SK-N-SH (cell line): ENCODE results near the gene DIPK1C. TPM values are rescaled to one million over a fixed set of nuclear protein-coding genes. Genes with fewer than 3 reads are reported as not detected.

Experiments
- CTCF ChIA-PET: fragments of 300-600, 350-600 bp; formaldehyde crosslinking; extraction: SDS; loops from one replicate; lab custom pipeline; 2021; lab: Yijun Ruan, JAX
- POLR2A ChIA-PET: fragments of 350-600 bp; sonication (Branson Sonifier 250); formaldehyde crosslinking; extraction: SDS; loops from one replicate; lab custom pipeline; 2020; ENCODE audit warnings: antibody characterized with exemption, inconsistent platforms; lab: Yijun Ruan, JAX
- DNase-seq: peaks from one replicate; pipeline ENCODE4 v3.0.0; 2012
- H2AFZ ChIP-seq: fragments of 200-600 bp; sonication (generic); 2 replicates; pipeline ENCODE4 v1.8.1; 2016; ENCODE audit warnings: antibody characterized with exemption, mild to moderate bottlenecking, low read depth
- H3F3A ChIP-seq: fragments of 200-600 bp; sonication (generic); replicated peaks from 2 replicates; pipeline ENCODE3; 2016; ENCODE audit warnings: antibody characterized with exemption, mild to moderate bottlenecking; ENCODE audit not compliant: insufficient read depth
- H3K27ac ChIP-seq, 2 experiments: fragments of 200-500 bp in 1 of 2; fragments of 200-600 bp in 1 of 2; sonication (Bioruptor generic) in 1 of 2; sonication (generic), shearing (Covaris generic) in 1 of 2; 2 replicates each; pipeline versions ENCODE4 v1.5.1 to v1.6.1; 2014 to 2016; ENCODE audit warnings: low read depth in 2 of 2, inconsistent platforms in 1 of 2, low read length in 1 of 2, mild to moderate bottlenecking in 1 of 2, mixed read lengths in 1 of 2
- H3K27me3 ChIP-seq: fragments of 200-600 bp; sonication (generic), shearing (Covaris generic); 2 replicates; pipeline ENCODE4 v1.6.1; 2016; ENCODE audit warnings: mixed run types; ENCODE audit not compliant: insufficient read depth
- H3K36me3 ChIP-seq, 2 experiments: fragments of 200-500 bp in 1 of 2; fragments of 200-600 bp in 1 of 2; sonication (Bioruptor generic) in 1 of 2; sonication (generic) in 1 of 2; replicated peaks in 1 of 2; 2 replicates each; pipeline versions ENCODE3 to v1.5.1; 2014 to 2016; ENCODE audit warnings: low read length in 1 of 2, mild to moderate bottlenecking in 1 of 2; ENCODE audit not compliant: insufficient read depth in 2 of 2, control insufficient read depth in 1 of 2
- H3K4me1 ChIP-seq, 2 experiments: fragments of 200-500 bp in 1 of 2; fragments of 200-600 bp in 1 of 2; sonication (Bioruptor generic) in 1 of 2; sonication (generic), shearing (Covaris generic) in 1 of 2; 2 replicates each; pipeline versions ENCODE4 v1.5.1 to v1.6.1; 2014 to 2016; ENCODE audit warnings: low read depth in 1 of 2, low read length in 1 of 2, mixed run types in 1 of 2; ENCODE audit not compliant: insufficient read depth in 2 of 2, control insufficient read depth in 1 of 2
- H3K4me2 ChIP-seq: fragments of 200-600 bp; sonication (generic), shearing (Covaris generic); 2 replicates; pipeline ENCODE4 v1.6.1; 2017; ENCODE audit warnings: mixed run types
- H3K4me3 ChIP-seq, 2 experiments: fragments of 200-500 bp in 1 of 2; fragments of 200-600 bp in 1 of 2; sonication (Bioruptor generic) in 1 of 2; sonication (generic), shearing (Covaris generic) in 1 of 2; 2 replicates each; pipeline versions ENCODE4 v1.5.1 to v1.8.1; 2014 to 2016; ENCODE audit warnings: low read depth in 2 of 2, inconsistent platforms in 1 of 2, low read length in 1 of 2, mild to moderate bottlenecking in 1 of 2, mixed read lengths in 1 of 2, moderate library complexity in 1 of 2
- H3K79me2 ChIP-seq: fragments of 200-600 bp; sonication (generic); 2 replicates; pipeline ENCODE4 v1.8.1; 2017; ENCODE audit warnings: mild to moderate bottlenecking; ENCODE audit not compliant: insufficient read depth
- H3K9ac ChIP-seq: fragments of 200-600 bp; sonication (generic); 2 replicates; pipeline ENCODE4 v1.6.1; 2017; ENCODE audit warnings: mixed run types
- H3K9me2 ChIP-seq: fragments of 200-600 bp; sonication (generic); 2 replicates; pipeline ENCODE4 v1.6.1; 2017; ENCODE audit warnings: mixed run types
- H3K9me3 ChIP-seq: fragments of 200-600 bp; sonication (generic); 2 replicates; pipeline ENCODE4 v1.6.1; 2017; ENCODE audit warnings: mixed run types, mild to moderate bottlenecking, moderate library complexity
- H4K20me1 ChIP-seq: fragments of 200-600 bp; sonication (generic); 2 replicates; pipeline ENCODE4 v1.6.1; 2017; ENCODE audit warnings: mild to moderate bottlenecking, mixed run types; ENCODE audit not compliant: insufficient read depth
- CHD2 ChIP-seq: fragments of 150-350 bp; IDR thresholded peaks from 2 replicates; pipeline ENCODE4 v1.6.1; 2018; ENCODE audit warnings: low read length; ENCODE audit not compliant: partially characterized antibody
- FOSL2 ChIP-seq: IDR thresholded peaks from 2 replicates; pipeline ENCODE4 v1.4.0; 2012; ENCODE audit warnings: low read depth, mild to moderate bottlenecking, moderate library complexity, borderline replicate concordance
- MXI1 ChIP-seq: IDR thresholded peaks from 2 replicates; pipeline ENCODE4 v1.6.1; 2012; ENCODE audit warnings: mild to moderate bottlenecking, low read depth, low read length, improper control_type of control experiment
- NRF1 ChIP-seq: IDR thresholded peaks from 2 replicates; pipeline ENCODE4 v1.6.1; 2012; ENCODE audit warnings: low read depth, mild to moderate bottlenecking, low read length
- SIN3A ChIP-seq: IDR thresholded peaks from 2 replicates; pipeline ENCODE4 v1.6.1; 2012; ENCODE audit warnings: low read depth, mild to moderate bottlenecking, low read length, moderate library complexity, borderline replicate concordance
- SMC3 ChIP-seq: IDR thresholded peaks from 2 replicates; pipeline ENCODE4 v1.6.1; 2012; ENCODE audit warnings: low read depth, low read length, improper control_type of control experiment
- USF1 ChIP-seq: IDR thresholded peaks from 2 replicates; pipeline ENCODE4 v1.4.0; 2012; ENCODE audit warnings: low read depth, borderline replicate concordance
- WGBS: methylation state at CpG from one replicate; pipeline ENCODE4 v1.1.6; 2017; ENCODE audit warnings: low lambda C conversion rate; 5-methylcytosine and 5-hydroxymethylcytosine counted together
- polyA plus RNA-seq, 3 experiments: library from polyadenylated mRNA; depleted of rRNA; stranded (reverse); fragments of >200 nt; gene quantifications; 2 replicates each; pipeline ENCODE4 v1.2.3, GENCODE V29; 2012
- TF ChIP-seq, protein P1 (sequence below): IDR thresholded peaks from 2 replicates; pipeline ENCODE4 v1.4.0; 2012; ENCODE audit warnings: low read depth
- TF ChIP-seq, protein P2 (sequence below): IDR thresholded peaks from 2 replicates; pipeline ENCODE4 v1.4.0; 2012; ENCODE audit warnings: low read depth, borderline replicate concordance
- TF ChIP-seq, protein P3 (sequence below): fragments of 200-600 bp; sonication (generic); IDR thresholded peaks from 2 replicates; pipeline ENCODE4 v1.6.1; 2017; ENCODE audit warnings: antibody characterized with exemption, mild to moderate bottlenecking, moderate library complexity

DIPK1C gene
- polyA plus RNA-seq, 1 of the 3 experiments (the other 2 are of a cell fraction): not detected

DNA sequence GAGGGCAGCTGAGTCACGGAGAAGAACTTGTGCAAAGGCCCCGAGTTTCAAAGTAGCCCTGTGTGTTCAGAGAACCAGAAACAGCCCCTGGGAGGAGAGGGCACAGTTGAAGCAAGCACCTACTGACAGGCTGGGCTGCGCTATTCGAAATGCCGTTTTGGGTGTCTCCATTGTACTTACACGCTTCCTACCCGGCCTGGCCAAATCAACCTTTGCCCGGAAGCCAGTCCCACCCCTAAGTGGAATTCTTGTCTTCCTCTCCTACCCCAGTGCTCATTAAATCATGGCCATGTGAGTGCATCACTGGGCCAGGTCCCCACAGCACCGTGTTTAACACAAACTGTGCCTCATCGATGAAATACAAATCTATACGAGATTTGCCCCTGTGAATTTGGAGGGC lies 6.0 kb downstream of the DIPK1C start:
- H3K4me3 ChIP-seq: no peak overlapping the region
- no peaks in the 10 kb centered on the region for H3K9me3 ChIP-seq
- H3K4me2 ChIP-seq: no peak overlapping the region
- H3K9me2 ChIP-seq: no peaks in the 10 kb centered on the region
- no peak overlapping the region for H2AFZ ChIP-seq
- no peaks in the 10 kb centered on the region for H4K20me1 ChIP-seq
- H3K27ac ChIP-seq: no peak overlapping the region
- H3K9ac ChIP-seq: no peak overlapping the region
- no peaks in the 10 kb centered on the region for H3F3A ChIP-seq
- H3K79me2 ChIP-seq: no peaks in the 10 kb centered on the region
- peaks cover 93% of the 10 kb centered on the region for H3K27me3 ChIP-seq
- H3K4me1 ChIP-seq: no peaks in the 10 kb centered on the region
- WGBS: 22% methylated on average over 11 of the region's 11 CpGs
- ChIA-PET CTCF (interaction anchor here (1.1 kb wide), 1 partner anchor 18 kb away, joined by 3 read pairs; no protein-coding TSS in a partner anchor), POLR2A (no interaction called here)
- no peaks in the 10 kb centered on the region for H3K36me3 ChIP-seq
- no peak for TF ChIP-seq USF1
- TF ChIP-seq, protein P1, sequence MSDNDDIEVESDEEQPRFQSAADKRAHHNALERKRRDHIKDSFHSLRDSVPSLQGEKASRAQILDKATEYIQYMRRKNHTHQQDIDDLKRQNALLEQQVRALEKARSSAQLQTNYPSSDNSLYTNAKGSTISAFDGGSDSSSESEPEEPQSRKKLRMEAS: no peak
- TF ChIP-seq, protein P2, sequence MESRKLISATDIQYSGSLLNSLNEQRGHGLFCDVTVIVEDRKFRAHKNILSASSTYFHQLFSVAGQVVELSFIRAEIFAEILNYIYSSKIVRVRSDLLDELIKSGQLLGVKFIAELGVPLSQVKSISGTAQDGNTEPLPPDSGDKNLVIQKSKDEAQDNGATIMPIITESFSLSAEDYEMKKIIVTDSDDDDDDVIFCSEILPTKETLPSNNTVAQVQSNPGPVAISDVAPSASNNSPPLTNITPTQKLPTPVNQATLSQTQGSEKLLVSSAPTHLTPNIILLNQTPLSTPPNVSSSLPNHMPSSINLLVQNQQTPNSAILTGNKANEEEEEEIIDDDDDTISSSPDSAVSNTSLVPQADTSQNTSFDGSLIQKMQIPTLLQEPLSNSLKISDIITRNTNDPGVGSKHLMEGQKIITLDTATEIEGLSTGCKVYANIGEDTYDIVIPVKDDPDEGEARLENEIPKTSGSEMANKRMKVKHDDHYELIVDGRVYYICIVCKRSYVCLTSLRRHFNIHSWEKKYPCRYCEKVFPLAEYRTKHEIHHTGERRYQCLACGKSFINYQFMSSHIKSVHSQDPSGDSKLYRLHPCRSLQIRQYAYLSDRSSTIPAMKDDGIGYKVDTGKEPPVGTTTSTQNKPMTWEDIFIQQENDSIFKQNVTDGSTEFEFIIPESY: no peak
- no peak for TF ChIP-seq FOSL2
- DNase-seq: no peak

GRCh38 chr18:74450626-74451025 lies 6.5 kb downstream of the DIPK1C start:
- CTCF ChIA-PET: interaction anchor here (1.1 kb wide), 1 partner anchor 17 kb away, joined by 3 read pairs; no protein-coding TSS in a partner anchor
- Histone ChIP-seq H3K9me3 (no peaks in the 10 kb centered on the region), H3K9ac (no peak overlapping the region), H3K27ac (no peak overlapping the region), H3K9me2 (no peaks in the 10 kb centered on the region), H3K27me3 (peaks cover 92% of the 10 kb centered on the region), H3K36me3 (no peaks in the 10 kb centered on the region), H2AFZ (no peak overlapping the region), H4K20me1 (no peaks in the 10 kb centered on the region), H3K79me2 (no peaks in the 10 kb centered on the region), H3K4me3 (no peak overlapping the region), H3F3A (no peaks in the 10 kb centered on the region), H3K4me1 (no peaks in the 10 kb centered on the region; a peak in 1 of 4 replicates), H3K4me2 (no peak overlapping the region)
- POLR2A ChIA-PET: no interaction called here
- WGBS: 7% methylated on average over 6 of the region's 7 CpGs
- DNase-seq: no peak
- no peak for TF ChIP-seq SIN3A
- no peak for TF ChIP-seq NRF1
- TF ChIP-seq SMC3: no peak
- no peak for TF ChIP-seq CHD2
- TF ChIP-seq, protein P3, sequence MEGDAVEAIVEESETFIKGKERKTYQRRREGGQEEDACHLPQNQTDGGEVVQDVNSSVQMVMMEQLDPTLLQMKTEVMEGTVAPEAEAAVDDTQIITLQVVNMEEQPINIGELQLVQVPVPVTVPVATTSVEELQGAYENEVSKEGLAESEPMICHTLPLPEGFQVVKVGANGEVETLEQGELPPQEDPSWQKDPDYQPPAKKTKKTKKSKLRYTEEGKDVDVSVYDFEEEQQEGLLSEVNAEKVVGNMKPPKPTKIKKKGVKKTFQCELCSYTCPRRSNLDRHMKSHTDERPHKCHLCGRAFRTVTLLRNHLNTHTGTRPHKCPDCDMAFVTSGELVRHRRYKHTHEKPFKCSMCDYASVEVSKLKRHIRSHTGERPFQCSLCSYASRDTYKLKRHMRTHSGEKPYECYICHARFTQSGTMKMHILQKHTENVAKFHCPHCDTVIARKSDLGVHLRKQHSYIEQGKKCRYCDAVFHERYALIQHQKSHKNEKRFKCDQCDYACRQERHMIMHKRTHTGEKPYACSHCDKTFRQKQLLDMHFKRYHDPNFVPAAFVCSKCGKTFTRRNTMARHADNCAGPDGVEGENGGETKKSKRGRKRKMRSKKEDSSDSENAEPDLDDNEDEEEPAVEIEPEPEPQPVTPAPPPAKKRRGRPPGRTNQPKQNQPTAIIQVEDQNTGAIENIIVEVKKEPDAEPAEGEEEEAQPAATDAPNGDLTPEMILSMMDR: no peak
- no peak for TF ChIP-seq MXI1
